Activated T-cell treated with anti-CD3 and anti-CD28 coated beads, Interleukin-2, amount 50 U/mL, for 48 hours (primary cell): ENCODE measurements around the gene DPEP2.
A peak's percentile ranks its signal among the peaks of the same experiment; 100 is the strongest.
"Not testable (repeated sequence)": the region's sequence is repeated elsewhere in the genome, so short reads cannot be mapped to it uniquely, and the experiment has no call there.

Experiments used
- DNase-seq, 2 experiments: peaks; one replicate each; pipeline ENCODE4 v3.0.0-alpha.2; 2020

Gene DPEP2

DNA sequence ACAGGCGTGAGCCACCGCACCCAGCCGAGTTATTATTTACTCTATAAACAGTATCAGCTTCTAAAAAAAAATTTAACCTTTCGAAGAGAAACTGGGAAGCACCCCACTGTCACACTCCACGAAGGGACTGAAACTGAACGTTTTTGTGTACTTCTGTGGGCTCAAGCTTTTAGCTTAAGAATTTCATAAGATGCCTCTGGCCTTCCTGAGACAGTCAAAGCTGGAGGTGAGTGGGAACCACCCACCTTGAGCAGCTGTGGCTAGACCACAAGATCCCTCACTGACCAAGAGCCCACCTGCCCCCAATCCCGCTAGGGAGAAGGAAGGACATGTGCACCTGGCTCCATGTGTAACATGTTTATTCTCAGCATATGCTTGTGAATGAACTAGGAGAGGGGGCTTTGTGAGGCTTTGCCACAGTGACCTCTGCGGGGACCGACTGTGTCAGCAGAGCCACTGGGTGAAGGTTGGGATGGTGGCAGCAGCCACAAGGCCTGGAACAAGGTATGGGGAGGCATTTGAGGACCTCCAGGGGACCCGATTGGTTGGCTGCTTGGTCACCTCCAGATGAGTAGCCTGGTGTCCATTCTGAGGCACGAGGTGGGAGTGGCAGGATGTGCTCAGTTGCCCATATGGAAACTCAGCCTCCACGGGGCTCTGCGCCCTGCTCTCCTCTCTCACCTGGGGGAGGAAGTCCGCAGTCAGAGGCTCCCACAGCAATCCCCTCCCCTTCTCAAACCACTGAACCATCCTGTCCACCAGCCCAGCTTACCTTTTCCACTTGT, 23.8 kb downstream of the DPEP2 start:
- DNase-seq = no peak

DNA sequence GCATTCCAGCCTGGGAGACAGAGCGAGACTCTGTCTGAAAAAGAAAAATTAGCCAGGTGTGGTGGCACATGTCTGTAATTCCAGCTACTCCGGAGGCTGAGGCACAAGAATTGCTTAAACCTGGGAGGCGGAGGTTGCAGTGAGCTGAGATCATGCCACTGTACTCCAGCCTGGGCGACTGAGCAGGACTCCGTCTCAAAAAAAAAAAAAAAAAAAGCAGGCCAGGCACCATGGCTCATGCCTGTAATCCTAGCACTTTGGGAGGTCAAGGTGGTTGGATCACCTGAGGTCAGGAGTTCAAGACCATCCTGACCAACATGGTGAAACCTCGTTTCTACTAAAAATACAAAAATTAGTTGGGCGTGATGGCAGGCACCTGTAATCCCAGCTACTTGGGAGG, 27.0 kb downstream of the DPEP2 start:
- not testable (repeated sequence) for DNase-seq

DNA sequence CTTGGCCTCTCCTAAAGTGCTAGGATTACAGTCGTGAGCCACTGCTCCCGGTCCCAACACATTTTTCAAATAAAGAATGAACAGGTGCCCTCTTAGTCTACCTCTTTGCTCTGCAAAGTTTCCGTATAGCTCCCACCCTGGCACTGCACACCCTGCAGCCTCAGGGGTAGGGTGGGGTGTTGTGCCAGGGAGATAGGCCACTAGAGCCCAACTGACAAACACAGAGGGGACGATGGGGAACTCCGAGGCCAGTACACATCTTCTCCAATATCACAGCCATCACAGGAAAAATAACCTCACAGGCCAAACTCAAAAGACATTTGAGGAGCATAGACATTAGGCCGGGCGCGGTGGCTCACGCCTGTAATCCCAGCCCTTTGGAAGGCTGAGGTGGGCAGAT, 28.2 kb downstream of the DPEP2 start:
- DNase-seq = no peak

DNA sequence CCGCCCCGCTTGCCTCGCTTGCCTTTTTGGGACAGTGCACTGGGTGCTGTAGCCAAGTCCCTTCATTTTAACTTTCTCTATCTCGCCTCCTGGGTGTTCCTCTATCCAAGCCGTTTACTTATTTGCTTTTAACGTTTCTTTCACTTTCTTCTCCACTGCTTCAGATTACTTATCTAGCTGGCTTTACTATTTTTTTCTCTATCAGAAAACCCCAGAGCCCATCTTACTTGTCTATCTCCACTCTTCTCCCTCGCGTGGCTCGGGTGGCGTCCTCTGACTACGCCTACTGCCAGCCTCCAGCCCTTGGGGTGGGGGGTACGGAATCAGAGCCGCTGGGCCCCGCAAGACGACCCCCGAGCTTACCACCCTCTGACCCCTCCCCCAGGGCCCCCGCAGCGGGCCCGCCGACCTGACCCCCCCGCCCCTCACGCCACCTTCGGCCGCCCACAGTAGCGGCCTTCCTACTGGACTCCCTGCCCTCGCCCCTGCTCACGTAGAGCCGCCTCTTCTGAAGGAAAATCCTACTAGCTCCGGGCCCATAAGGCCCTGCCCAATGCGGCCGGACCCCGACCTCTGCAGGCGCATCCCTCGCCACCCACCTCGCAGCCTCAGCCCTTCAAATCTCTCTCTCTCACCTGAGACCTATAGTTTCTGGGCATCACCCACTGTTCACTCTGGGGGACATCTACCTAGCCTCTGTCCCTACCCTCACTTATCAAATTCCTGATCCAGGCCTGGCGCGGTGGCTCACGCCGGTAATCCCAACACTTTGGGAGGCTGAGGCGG, 29.8 kb downstream of the DPEP2 start:
- DNase-seq = no peak

DNA sequence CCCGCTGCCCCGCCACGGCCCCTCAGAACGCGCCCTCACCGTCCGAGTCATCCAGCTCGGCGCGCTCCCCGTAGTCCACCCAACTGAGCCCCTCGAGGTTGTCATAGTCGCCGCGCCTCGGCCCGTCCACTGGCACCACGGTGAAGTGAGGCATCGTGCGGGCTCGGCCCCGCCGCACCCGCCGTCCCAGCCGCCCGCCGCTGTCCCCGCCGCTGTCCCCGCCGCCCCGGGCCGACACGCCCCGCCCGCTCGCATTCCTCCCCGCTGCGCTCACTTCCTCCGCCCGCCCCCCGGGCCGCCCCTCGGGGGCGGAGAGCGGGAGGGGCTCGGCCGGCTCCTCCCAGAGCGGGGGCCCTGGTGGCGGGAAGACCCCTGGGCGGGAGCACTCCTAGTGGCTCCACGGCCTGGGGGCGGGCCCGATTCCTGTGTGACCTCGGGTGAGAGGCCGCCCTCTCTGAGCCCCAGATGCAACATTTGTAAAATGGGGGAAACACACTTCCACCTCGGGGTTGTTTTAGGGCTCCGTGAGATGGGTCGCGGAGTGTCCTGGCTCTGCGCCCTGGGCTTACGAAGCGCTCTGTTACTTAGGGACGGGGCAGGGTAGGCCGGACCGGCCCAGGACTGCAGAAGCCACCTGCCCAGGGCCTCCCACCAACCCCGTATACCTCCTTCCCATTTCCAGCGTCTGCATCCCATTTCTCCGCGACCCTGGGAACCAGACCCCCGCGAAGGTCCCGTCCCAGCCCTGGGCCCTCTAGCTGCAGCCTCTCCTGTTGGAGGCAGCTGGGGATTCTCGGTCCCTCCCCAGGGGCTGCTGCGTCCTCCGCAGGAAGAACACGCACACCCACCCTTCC, 30.7 kb downstream of the DPEP2 start, which contains the start of gene SLC12A4:
TSS of gene SLC12A4 (minus strand) at position 238 of the 854 bp plus-strand sequence. CDS start at position 154, 84 bp downstream.
- DNase-seq = peak; percentile 95

DNA sequence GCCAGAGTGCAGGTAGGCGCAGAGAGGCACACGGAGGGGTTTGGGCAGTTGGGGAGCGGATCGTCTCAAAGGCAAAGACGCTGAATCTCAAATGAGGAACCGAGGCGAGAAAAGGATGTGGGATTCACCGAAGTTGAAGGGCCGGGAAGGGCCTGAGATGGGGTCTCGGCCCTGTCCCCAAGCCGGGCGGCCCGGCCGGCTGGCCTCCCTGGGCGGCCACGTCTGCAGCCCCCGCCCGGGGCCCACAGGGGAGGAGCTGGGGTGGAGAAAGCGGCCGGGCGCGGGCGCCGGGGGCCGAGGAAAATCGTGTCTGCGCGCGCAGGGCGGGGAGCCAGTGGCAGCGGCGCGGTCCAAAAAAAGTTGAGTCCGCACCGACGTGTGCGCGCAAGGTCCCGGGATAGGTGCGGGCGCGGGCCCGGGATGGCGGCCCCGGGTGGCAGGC, 31.3 kb downstream of the DPEP2 start:
- DNase-seq = peak; percentile 55 to 64

DNA sequence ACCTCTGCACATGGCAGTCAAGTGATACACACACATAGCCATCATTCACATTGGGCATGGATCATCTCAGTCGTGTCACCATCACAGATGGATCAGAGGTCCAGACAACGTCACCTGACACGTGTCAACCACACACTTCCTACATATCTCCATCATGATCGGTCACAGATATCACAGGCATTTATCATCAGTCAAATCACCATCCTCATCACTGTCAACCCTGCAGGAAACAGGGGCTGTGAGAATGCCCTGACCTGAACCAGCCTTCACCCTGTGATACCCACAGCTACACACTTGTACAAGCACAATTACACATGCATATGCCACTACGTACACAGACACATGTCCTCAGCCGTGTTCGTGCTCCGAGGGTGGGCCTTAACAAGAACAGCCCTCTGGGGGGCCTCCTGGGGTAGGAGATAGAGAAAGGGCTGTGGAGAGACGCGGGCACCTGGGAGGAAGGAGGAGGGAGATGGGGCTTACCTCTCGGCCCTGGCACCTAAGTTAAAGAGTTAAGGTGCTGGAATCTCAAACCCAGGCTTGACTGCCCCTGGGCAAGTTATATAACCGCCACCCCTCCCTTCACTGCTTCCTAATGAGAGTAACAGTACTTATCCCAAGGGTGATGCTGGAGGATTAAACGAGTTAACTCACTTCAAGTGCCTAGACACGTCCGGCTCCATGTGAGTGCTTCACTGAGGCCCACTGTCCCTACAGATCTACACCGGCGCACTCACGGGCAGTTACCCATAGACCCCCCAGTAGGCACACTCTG, 31.9 kb downstream of the DPEP2 start:
- DNase-seq = peak; percentile 57 to 58

DNA sequence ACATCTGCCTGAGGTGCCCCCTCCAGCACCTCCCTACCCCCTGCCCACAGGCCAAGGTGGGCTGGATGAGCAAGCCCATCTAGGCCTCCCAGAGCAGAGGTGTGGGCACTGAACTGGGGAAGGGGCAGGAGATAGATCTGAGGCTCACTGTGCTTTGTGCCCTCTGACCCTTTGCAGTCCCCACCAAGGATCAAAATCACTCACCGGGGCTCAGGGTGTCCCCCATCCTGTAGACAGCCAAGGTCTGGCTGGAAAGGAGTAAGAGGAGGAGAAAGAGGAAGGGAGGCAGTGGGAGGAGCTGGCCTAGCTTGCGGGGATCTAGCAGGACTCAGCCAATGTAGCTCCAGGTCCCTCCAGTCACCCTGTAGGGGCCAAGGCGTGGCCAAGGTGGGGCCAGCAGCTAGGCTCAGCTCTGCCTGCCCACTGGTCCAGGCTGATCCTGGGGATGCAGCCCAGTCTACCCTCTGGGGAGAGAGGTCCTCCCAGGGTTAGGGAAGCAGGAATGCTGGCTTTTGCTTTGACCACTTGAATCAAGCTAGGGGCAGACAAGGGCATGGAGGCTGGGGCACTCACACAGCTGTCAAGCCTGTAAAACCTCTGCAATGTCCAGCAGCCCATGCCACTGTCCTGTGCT, 32.6 kb downstream of the DPEP2 start:
- DNase-seq = no peak

DNA sequence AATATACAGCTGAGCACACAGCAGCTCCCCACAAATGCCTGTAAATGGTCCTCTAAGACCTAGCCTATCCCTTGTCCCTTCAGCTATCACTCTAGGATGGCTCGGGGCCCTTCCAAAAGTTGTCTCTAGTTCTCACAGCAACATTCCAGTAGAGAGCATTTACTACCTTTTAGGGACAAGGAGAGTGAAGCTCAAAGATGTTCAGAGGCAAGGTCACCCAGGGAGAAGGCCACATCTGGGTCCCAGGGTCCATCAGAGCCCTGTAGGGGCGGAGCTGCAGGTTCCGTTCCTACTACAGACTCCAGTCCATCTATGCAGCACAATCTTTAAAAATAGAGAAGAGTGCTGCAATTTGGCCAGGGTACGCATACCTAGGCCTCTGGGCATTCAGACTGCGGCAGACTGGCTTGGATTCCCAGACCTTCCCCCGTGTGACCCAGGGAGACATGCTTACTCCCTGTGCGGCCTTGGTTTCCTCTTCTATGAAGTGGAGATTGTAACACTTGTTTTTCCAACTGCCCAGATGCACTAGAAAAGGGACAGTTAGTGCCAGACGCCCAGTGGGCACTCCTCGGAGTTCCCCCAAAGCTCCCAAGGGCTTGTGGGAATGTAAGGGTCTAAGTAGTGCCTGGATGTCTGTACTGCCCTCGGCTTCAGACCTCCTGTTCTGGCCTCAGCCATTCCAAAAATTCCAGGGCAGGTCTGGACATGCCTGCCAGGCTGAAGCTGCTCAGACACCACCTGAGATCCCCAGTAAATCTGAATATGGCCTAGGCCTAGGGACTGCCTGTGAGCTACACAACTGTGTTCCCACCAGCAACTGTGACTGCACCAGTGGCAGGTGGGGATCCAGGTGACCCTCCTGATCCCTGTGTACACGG, 33.4 kb downstream of the DPEP2 start:
- DNase-seq = no peak

DNA sequence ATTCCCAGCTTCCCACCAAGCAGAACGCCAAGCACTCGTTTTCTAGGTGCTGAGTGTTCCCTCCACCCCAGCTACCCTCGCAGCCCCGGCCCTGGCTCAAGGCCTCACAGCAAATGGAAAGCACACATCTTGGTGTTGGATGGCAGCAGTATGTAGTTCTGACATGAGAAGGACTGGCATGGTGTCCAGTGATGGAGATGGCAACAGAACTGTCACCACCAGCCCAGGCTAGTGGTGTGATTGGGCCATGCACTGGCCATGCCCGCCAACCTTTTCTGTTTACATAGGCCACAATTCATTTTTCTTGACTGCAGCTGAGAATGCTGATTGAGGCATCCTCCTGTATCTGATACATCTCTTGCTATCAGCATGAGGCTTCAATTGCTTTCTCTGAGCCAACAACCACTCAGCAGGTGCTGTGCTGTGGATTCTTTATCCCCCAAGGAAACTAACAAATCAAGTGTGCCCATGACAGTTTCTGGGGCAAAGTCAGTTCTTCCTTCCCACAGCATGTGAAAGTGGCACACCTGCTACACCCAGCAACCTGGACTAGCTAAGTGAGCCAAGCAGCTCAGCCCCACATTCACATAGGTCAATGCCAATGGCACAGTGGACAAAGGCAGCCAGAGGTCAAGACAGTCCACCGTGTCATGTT, 34.7 kb downstream of the DPEP2 start:
- DNase-seq = no peak

DNA sequence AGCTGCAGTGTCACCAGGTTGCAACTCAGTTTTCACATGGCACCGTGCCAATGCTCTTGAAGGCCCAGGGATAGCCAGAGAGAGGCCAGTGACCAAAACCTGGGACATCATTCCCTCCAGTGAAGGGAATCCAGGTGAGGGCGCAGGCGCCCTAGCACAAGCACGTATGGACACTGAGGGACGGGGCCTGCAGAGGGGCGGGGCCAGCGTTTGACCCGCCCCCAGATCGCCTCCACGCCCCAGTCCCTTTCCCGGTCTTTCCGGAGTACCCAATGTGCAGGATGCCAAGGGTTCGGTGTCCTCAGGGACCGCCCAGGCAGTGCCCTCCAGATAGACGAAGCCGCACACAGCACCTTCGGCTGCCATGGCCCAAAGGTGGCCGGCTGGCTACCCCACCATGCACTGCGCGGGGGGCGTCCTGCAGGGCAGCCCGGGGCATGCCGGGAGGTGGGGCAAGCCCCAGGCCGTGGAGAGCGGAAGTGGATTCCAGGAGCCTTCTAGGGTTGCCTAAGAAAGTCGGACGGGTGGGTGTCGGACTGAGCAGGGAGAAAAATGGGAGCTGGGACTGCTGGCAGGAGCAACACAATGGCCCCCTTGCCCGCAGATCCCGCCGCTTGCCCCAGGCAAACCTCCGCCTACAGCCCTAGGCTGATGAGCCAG, 35.5 kb downstream of the DPEP2 start:
- no peak for DNase-seq

DNA sequence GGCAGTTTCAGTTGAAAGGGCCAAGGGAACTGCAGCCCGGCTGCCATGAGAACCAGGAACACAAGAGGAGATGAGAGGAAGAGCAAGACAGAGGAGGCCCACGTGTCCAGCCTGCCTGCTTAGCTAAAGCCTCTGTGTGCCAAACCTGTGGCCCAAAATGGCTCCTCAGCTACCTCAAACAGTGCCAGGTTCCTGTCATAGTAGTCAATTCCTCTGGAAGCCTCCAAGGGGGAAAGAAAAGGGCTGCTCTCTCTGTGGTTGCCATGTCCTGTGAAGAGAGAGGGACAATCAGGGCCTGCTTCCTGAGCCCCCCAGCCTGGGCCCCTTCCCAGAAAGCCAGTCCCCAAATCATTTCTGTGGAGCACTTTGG, 36.0 kb downstream of the DPEP2 start:
- DNase-seq = no peak

DNA sequence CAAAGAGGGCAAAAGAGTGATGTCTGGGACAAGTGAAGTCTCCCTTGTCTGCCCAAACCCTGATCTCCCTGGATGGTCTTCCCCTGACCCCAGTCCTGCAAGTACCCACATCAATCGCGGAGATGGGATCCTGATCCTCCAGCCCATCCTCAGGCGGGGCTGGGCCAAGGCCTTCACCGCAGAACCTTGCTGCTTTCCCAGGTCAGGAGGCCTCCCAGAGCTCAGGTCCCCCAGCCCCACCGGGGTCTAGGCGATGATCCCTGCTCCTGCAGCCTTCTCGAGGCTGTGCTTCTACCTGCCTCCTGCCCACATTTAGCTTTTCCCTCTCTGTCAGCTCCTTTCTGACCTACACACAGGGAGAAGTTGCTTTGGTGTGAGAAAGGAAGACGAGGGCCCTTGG, 37.1 kb downstream of the DPEP2 start:
- DNase-seq = no peak

DNA sequence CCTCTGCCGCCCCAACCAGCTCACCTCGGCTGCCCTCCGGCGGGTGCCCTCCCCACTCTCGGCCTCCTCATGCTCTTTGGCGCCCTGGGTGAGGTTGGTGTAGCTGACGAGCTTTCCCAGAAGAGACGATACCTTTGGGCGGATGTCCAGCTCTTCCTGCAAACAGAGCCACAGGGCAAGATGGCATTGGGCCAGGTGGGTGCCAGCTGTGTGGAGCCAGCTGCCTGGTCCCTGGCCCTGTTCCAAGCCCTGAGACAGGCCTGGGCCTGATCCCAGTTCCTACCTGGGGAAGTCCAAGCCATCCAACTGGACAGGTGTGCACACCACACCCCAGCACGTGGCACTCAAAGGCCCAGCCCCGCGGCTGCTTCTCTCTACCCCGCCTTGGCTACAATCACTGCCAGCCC, 37.7 kb downstream of the DPEP2 start:
- DNase-seq = no peak

DNA sequence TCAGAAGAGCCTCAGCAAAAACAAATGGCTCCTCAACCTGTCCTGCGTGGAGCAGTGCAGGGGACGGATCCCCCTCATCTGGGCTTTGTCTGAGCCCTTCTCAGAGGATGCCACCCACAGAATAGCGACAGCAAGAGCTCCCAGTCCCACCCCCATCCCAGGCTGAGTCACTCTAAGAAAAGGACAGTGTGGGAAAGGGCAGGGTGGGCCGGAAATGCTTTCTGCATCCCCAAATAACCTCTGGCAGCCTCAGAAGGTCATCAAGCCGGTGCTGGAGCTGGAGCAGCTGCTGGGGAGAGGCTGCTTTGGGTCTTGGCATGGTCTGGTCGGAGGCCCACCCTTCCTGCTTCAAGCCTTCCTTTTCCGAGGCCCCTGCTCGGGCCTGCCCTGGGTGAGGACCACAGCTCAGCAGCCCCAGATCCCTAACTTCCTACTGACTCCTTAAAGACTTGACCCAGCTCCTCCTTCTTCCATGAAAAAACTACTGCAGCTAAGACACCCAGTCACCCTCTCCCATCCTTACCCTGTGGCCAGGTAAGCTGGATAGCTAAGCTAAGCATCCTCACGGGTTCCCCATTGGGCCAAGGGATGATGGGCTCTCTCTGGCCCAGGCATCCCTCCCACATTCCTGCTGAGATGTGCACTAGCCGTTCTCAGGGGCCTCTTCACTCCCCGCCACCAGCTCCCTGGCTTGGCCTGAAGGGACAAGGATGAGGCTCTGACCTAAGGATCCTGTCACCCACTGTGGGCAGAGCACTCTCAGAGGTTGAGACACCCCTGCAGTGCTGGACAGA, 39.6 kb downstream of the DPEP2 start:
- DNase-seq = no peak

DNA sequence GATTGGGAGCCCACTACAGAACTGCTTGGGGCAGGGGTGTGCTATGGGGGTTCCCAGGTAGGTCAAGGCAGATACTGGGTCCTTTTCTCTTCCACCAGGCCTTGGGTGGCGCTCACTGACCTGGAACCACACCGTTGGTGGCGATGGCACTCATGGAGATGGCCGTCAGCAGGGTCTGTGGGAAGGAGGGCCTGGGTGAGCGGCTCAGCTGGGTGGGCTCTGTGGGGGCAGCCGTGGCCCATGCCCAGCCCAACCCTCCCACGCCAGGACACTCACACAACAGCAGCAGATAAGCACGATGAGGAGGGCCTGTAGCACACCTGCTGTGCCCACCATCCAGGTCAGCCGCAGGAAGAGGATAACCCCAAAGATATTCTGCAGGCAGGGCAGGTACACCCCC, 41.7 kb downstream of the DPEP2 start:
- no peak for DNase-seq

DNA sequence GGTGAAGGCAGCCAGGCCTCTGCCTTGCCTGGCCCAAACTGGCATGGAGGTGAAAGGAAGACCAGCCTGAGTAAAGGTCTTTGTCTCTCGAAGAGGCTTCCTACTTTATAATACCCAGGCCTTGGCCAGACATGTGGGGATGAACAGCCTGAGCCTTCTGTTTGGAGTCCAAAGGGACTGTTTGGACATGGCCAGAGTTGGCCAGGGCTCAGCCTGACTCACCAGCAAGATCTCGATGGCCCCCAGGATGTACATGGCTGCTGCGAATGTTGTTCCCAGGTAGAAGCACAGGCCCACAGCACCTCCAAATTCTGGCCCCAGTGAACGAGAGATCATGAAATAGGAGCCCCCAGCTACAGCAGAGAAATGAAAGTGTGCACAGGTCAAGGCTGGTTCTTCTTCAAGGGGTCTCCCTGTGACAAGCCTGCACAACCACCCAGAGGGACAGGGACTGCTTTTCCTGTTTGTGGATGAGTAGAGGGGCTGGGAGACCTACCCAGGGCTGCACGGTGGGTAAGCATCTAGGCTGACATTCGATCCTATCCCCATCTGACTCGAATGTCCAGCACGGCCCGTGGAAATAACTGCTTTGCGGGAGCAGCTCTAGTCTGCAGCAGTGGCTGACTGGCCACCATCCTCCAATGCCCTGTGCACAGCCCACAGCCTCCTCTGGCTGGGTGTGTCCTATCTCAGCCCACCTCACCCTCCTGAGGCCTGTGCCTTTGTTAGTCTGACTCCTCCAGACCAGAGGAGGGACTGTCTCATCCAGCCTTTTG, 44.7 kb downstream of the DPEP2 start:
- no peak for DNase-seq
